ENCODE measurements around the gene TEX44.
"Not testable (repeated sequence)": the region's sequence is repeated elsewhere in the genome, so short reads cannot be mapped to it uniquely, and the experiment has no call there.

The TEX44 gene

DNA sequence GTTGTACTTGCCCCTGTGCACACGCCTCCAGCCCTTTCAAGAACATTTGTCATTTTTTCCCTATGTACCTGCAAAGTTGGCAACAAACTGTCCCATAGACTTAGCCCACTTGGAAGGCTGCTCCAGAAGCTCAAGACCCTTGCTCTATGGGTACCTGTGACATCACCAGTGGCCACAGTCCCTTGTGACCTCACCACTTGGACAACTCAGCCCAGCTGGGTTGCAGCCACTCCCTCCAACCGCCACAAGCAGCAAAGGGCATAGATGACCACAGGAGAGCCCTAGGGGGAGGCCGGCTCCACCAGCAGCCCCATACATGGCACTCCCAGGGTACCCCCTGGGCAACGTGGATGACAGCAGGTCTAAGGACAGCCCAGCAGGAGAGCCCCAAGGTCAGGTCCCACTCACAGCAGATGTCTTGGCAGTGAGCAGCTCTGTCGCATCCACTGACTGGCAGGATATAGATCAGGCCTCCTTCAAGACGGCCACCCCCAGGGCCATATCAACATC lies at the start of gene TEX44:
TSS of gene TEX44 (plus strand) at position 229 of the 510 bp plus-strand sequence. CDS start at position 317, 88 bp downstream.
- no peaks in the 10 kb centered on the region for H3K36me3 Mint-ChIP-seq (ENCODE audit: low read depth)
- no peak within 1 kb of the TSS for H3K27ac Mint-ChIP-seq
- H3K4me1 Mint-ChIP-seq (ENCODE audit: low read depth): no peaks in the 10 kb centered on the region
- H3K27me3 Mint-ChIP-seq (ENCODE audit: low read depth): no peaks in the 10 kb centered on the region
- no peak within 1 kb of the TSS for H3K4me3 Mint-ChIP-seq
- no peaks in the 10 kb centered on the region for H3K9me3 Mint-ChIP-seq

DNA sequence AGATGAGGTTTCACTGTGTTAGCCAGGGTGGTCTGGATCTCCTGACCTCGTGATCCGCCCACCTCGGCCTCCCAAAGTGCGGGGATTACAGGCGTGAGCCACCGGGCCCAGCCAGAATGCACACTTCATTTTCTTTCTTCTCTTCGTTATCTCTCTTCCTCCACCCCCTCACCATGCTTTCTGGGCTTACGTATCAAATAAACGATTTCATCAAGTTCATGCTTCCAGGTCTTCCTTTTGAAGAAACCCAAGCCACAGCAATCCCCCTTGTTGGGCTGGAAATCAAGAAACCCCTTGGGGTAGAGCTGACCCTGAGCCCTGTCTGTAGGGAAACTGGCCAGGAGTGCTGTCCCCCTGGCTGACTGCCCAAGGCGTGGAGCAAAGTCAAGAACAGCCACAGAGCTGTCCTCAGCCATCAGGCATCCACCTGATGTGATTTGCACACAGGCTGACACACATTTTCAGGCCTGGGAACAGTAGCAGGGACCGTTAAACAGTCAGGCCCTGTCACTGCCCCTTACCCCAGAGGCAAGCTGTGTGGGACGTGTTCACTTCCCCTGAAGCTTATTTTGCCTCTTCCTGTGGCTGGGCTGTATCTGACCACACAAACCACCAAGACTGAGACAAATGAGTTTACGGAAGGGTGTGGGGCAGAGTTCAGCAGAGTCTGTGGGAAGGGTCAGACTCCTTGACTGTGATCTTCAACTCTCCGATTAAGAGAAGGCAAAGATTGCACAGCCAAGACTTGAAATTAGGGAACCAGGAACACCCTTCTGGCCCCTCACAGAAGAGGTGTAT lies 47.4 kb upstream of the TEX44 start:
- H3K36me3 Mint-ChIP-seq (ENCODE audit: low read depth): peaks cover 35% of the 10 kb centered on the region
- peaks cover 22% of the 10 kb centered on the region for H3K9me3 Mint-ChIP-seq
- H3K4me1 Mint-ChIP-seq (ENCODE audit: low read depth): peaks cover 38% of the 10 kb centered on the region
- peak overlapping the region; percentile 81 for H3K4me3 Mint-ChIP-seq
- H3K27ac Mint-ChIP-seq: peak overlapping the region; percentile 95
- H3K27me3 Mint-ChIP-seq (ENCODE audit: low read depth): peaks cover 3% of the 10 kb centered on the region

DNA sequence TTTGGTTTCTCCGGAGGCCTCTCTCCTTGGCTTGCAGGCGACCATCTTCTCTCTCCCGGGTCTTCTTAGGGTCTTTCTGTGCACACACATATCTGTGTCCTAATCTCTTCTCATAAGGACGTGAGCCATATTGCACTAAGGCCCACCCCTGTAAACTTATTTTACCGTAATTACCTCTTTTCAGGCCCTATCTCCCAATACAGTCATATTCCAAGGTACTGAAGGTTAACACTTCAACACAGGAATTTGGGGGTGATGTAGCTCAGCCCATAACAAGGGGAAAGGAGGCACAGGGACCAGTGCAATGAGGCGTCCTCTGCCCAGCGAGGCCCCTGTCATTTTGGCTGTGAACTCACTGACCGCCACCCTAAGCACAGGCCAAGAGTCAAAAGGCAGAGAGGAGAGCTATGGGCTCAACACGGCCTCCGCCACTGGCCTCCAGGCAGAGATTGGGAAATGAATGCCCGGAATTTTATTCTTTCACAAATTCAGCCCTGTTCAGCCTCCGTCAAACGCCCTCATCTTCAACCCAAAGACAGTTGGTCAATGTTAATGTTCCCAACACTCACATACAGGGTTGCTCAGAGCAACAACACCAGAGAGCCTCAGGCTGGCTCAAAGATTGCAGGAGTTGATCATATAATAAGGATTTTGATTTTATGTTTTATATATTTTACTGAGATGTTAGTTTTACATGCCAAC lies 46.5 kb upstream of the TEX44 start:
- H3K4me3 Mint-ChIP-seq: peak overlapping the region; percentile 81
- peaks cover 22% of the 10 kb centered on the region for H3K9me3 Mint-ChIP-seq
- peaks cover 38% of the 10 kb centered on the region for H3K4me1 Mint-ChIP-seq (ENCODE audit: low read depth)
- H3K27ac Mint-ChIP-seq: peak overlapping the region; percentile 95
- H3K36me3 Mint-ChIP-seq (ENCODE audit: low read depth): peaks cover 35% of the 10 kb centered on the region
- peaks cover 3% of the 10 kb centered on the region for H3K27me3 Mint-ChIP-seq (ENCODE audit: low read depth)

- Mint-ChIP-seq H3K4me1 (ENCODE audit: low read depth) (peaks cover 32% of the 10 kb centered on the region), H3K9me3 (peaks cover 14% of the 10 kb centered on the region), H3K27ac (no peak overlapping the region), H3K27me3 (ENCODE audit: low read depth) (peaks cover 3% of the 10 kb centered on the region), H3K4me3 (no peak overlapping the region), H3K36me3 (ENCODE audit: low read depth) (peaks cover 25% of the 10 kb centered on the region)
These were observed 45.2 kb upstream of the TEX44 start for GRCh38 chr2:231547315-231548110.

DNA sequence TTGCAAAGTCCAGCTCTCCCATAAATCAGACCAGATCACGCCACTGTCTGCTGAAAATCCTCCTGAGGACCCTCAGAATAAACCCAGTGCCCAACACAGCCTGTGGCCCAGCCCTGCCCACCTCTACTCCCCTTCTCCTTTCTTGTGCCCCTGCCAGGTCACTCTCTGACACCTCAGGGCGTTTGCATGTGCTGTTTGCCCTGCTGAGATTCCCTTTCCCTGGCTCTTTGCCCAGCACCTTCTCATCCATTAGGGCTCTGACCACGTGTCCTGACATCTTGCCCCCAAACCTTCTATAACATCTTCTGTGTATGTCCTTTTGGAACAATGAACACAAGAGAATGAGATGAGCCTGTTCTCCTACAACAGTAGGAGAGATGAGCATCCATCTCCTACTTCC lies 43.9 kb upstream of the TEX44 start:
- H3K27ac Mint-ChIP-seq: peak overlapping the region; percentile 64
- peaks cover 30% of the 10 kb centered on the region for H3K4me1 Mint-ChIP-seq (ENCODE audit: low read depth)
- H3K9me3 Mint-ChIP-seq: peaks cover 15% of the 10 kb centered on the region
- peaks cover 26% of the 10 kb centered on the region for H3K36me3 Mint-ChIP-seq (ENCODE audit: low read depth)
- peaks cover 3% of the 10 kb centered on the region for H3K27me3 Mint-ChIP-seq (ENCODE audit: low read depth)
- no peak overlapping the region for H3K4me3 Mint-ChIP-seq

- H3K4me3 Mint-ChIP-seq: no peak overlapping the region
- H3K27me3 Mint-ChIP-seq (ENCODE audit: low read depth): peaks cover 3% of the 10 kb centered on the region
- H3K4me1 Mint-ChIP-seq (ENCODE audit: low read depth): peaks cover 38% of the 10 kb centered on the region
- H3K27ac Mint-ChIP-seq: peak overlapping the region; percentile 33
- H3K9me3 Mint-ChIP-seq: peaks cover 16% of the 10 kb centered on the region
- H3K36me3 Mint-ChIP-seq (ENCODE audit: low read depth): peaks cover 28% of the 10 kb centered on the region
These were observed 43.0 kb upstream of the TEX44 start for GRCh38 chr2:231549446-231550239.

- H3K36me3 Mint-ChIP-seq (ENCODE audit: low read depth): peaks cover 24% of the 10 kb centered on the region
- H3K4me3 Mint-ChIP-seq: no peak overlapping the region
- peaks cover 13% of the 10 kb centered on the region for H3K9me3 Mint-ChIP-seq
- no peak overlapping the region for H3K27ac Mint-ChIP-seq
- peaks cover 41% of the 10 kb centered on the region for H3K4me1 Mint-ChIP-seq (ENCODE audit: low read depth)
- H3K27me3 Mint-ChIP-seq (ENCODE audit: low read depth): peaks cover 3% of the 10 kb centered on the region
These were observed 39.9 kb upstream of the TEX44 start for GRCh38 chr2:231552752-231553151.

DNA sequence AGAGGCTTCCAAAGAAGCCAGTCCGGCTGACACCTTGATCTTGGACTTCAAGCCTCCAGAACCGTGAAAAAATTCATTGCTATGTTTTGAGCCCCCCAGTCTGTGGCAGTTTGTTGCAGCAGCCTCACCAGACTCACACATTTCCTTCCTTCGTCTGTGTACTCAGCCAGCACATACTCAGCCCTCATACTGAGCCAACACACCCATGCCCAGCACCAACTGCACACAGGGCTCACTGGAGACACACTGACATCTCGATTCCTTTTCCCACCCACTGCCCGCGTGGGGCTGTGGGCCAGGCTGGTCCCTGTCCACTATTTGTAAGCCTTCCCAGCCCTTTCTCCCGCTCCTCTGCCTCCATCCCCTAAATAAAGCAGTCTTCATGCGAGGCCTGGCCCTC lies 38.3 kb upstream of the TEX44 start:
- H3K36me3 Mint-ChIP-seq (ENCODE audit: low read depth): peaks cover 20% of the 10 kb centered on the region
- peak overlapping the region; percentile 55 for H3K27ac Mint-ChIP-seq
- peaks cover 36% of the 10 kb centered on the region for H3K4me1 Mint-ChIP-seq (ENCODE audit: low read depth)
- H3K4me3 Mint-ChIP-seq: peak overlapping the region; percentile 75
- peaks cover 6% of the 10 kb centered on the region for H3K27me3 Mint-ChIP-seq (ENCODE audit: low read depth)
- peaks cover 13% of the 10 kb centered on the region for H3K9me3 Mint-ChIP-seq

DNA sequence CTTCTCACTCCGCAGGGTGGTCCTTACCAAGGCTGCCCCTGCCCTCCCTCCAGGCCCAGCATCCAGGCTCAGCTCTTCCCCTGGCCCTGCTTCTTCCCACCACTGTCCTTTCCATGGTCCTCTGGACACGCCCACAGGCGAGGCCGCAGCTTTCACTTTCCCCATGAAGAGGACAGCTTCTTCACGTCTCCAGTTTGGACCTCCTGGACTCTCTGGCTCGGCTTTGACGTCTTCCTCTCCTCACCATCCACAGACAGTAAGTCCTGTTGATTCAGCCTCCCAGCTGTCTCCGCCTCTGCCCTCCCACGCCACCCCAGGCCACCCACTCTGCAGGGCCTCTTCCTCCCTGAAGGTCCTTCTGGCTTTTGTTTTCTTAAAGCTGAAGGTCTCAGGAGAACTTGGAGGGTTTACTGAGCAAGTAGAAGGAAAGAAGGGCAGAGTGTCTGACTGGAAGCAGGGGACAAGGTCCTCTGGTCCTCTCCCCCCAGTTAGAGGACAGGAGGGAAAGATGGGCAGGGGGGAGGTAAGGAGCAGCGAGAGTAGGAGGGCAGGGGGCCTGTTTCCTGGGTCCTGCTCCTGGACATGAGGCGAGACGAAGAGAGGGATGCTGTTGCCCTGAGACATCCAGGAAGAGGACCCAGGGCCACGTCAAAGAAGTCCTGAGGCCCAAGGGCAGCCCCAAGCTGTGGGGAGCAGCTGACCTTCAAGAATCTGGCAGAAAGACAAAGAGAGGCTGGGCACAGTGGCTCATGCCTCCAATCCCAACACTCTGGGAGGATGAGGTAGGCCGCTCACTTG lies 37.7 kb upstream of the TEX44 start:
- Mint-ChIP-seq H3K4me3 (peak overlapping the region; percentile 75), H3K9me3 (peaks cover 13% of the 10 kb centered on the region), H3K4me1 (ENCODE audit: low read depth) (peaks cover 31% of the 10 kb centered on the region), H3K27ac (peak overlapping the region; percentile 55), H3K27me3 (ENCODE audit: low read depth) (peaks cover 6% of the 10 kb centered on the region), H3K36me3 (ENCODE audit: low read depth) (peaks cover 16% of the 10 kb centered on the region)

- Mint-ChIP-seq H3K36me3 (ENCODE audit: low read depth) (peaks cover 14% of the 10 kb centered on the region), H3K4me1 (ENCODE audit: low read depth) (peaks cover 30% of the 10 kb centered on the region), H3K9me3 (peaks cover 13% of the 10 kb centered on the region)
- H3K27me3 Mint-ChIP-seq (ENCODE audit: low read depth); H3K4me3 Mint-ChIP-seq; H3K27ac Mint-ChIP-seq: not testable (repeated sequence)
These were observed 36.2 kb upstream of the TEX44 start for GRCh38 chr2:231556496-231556895.

GRCh38 chr2:231556981-231557380 lies 35.7 kb upstream of the TEX44 start:
- Mint-ChIP-seq H3K4me1 (ENCODE audit: low read depth) (peaks cover 30% of the 10 kb centered on the region), H3K4me3 (no peak overlapping the region), H3K36me3 (ENCODE audit: low read depth) (peaks cover 14% of the 10 kb centered on the region), H3K9me3 (peaks cover 13% of the 10 kb centered on the region), H3K27me3 (ENCODE audit: low read depth) (peaks cover 6% of the 10 kb centered on the region), H3K27ac (no peak overlapping the region)

DNA sequence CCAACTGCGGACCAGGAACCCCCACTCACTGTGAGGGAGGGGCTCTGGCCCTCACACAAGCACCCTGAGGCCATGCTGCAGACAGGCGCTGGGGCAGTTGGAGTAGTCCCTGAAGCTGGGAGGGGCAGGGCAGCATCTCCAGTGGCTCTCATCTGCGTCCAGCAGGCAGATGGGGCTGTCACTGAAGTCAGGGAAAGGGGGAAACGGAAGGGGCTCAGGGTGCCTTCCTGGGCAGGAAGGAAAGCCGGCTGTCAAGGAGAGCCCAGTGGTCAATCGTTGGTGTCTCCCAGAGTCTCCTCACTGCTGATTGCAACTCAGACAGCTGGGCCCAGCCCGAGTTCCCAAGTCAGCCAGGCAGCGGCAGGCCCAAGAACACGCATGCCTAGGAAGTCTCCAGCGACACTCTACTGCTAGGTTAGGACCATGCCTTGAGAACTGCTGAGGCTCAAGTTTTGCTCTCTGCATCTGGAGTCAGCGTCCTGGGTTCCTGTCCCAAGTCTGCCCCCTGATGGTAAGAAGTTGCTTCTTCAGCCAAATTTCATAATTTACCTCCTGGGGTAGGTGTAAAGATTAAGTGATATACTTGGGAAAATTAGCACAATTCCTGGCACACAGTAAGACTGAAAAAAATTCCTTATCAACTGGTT lies 35.0 kb upstream of the TEX44 start:
- H3K4me3 Mint-ChIP-seq: no peak overlapping the region
- peaks cover 6% of the 10 kb centered on the region for H3K27me3 Mint-ChIP-seq (ENCODE audit: low read depth)
- H3K4me1 Mint-ChIP-seq (ENCODE audit: low read depth): peaks cover 30% of the 10 kb centered on the region
- H3K27ac Mint-ChIP-seq: peak overlapping the region; percentile 31
- H3K36me3 Mint-ChIP-seq (ENCODE audit: low read depth): peaks cover 14% of the 10 kb centered on the region
- peaks cover 11% of the 10 kb centered on the region for H3K9me3 Mint-ChIP-seq
